Measurements from ENCODE around the gene TIMP1. TPM values are rescaled to one million over a fixed set of nuclear protein-coding genes. Genes with fewer than 3 reads are reported as not detected.

Gene TIMP1
- total RNA-seq (45.3 TPM), polyA plus RNA-seq (344 TPM)
- long read RNA-seq, donor 1, partial matches to known transcripts: 0 of 3 reads
- long read RNA-seq, donor 1, other reads (novel, unspliced or antisense): 0 of 3 reads
- long read RNA-seq, donor 2, transcript TIMP1-201 (6 exons, 892 nt): major isoform, 40 of 46 reads
- long read RNA-seq, donor 2, partial matches to known transcripts: 6 of 46 reads
- long read RNA-seq, donor 2, other reads (novel, unspliced or antisense): 0 of 46 reads
- long read RNA-seq, donor 3, transcript TIMP1-201 (6 exons, 892 nt): major isoform, 33 of 48 reads
- long read RNA-seq, donor 3, partial matches to known transcripts: 10 of 48 reads
- long read RNA-seq, donor 3, other reads (novel, unspliced or antisense): 0 of 48 reads
- long read RNA-seq, donor 4, transcript TIMP1-201 (6 exons, 892 nt): major isoform, 12 of 21 reads
- long read RNA-seq, donor 4, partial matches to known transcripts: 7 of 21 reads
- long read RNA-seq, donor 4, other reads (novel, unspliced or antisense): 0 of 21 reads
- long read RNA-seq, donor 5, transcript TIMP1-204 (2 exons, 595 nt): minor isoform, 5 of 79 reads
- long read RNA-seq, donor 5, transcript TIMP1-201 (6 exons, 892 nt): major isoform, 51 of 79 reads
- long read RNA-seq, donor 5, partial matches to known transcripts: 23 of 79 reads
- long read RNA-seq, donor 5, other reads (novel, unspliced or antisense): 0 of 79 reads
- long read RNA-seq, donor 6, transcript TIMP1-201 (6 exons, 892 nt): major isoform, 27 of 29 reads
- long read RNA-seq, donor 6, partial matches to known transcripts: 0 of 29 reads
- long read RNA-seq, donor 6, other reads (novel, unspliced or antisense): 0 of 29 reads
- long read RNA-seq, donor 7, transcript TIMP1-201 (6 exons, 892 nt): major isoform, 29 of 41 reads
- long read RNA-seq, donor 7, partial matches to known transcripts: 11 of 41 reads
- long read RNA-seq, donor 7, other reads (novel, unspliced or antisense): 0 of 41 reads
- long read RNA-seq, donor 8, transcript TIMP1-201 (6 exons, 892 nt): major isoform, 19 of 20 reads
- long read RNA-seq, donor 8, partial matches to known transcripts: 0 of 20 reads
- long read RNA-seq, donor 8, other reads (novel, unspliced or antisense): 0 of 20 reads
- long read RNA-seq, donor 9, transcript TIMP1-201 (6 exons, 892 nt): major isoform, 14 of 15 reads
- long read RNA-seq, donor 9, partial matches to known transcripts: 0 of 15 reads
- long read RNA-seq, donor 9, other reads (novel, unspliced or antisense): 0 of 15 reads
- long read RNA-seq, donor 10, transcript TIMP1-201 (6 exons, 892 nt): major isoform, 25 of 27 reads
- long read RNA-seq, donor 10, partial matches to known transcripts: 0 of 27 reads
- long read RNA-seq, donor 10, other reads (novel, unspliced or antisense): 0 of 27 reads

- DNase-seq (ENCODE audit: low read depth in 6 of 9, low spot score in 9 of 9): peak in 3 of 9 donors; percentile 33 to 66 (median 33)
- Histone ChIP-seq H3K9me3 (ENCODE audit: control insufficient read depth in 2 of 2, insufficient read depth in 1 of 2, low read length in 1 of 2) (no peaks in the 10 kb centered on the region), H3K27ac (ENCODE audit: low read depth in 1 of 2, low read length in 1 of 2) (peak within 1 kb of the TSS in 1 of 2 donors; percentile 64), H3K4me1 (ENCODE audit: control insufficient read depth in 2 of 2, insufficient read depth in 2 of 2, low read length in 2 of 2) (peaks cover 3 to 11% of the 10 kb centered on the region in 2 donors), H3K36me3 (ENCODE audit: control insufficient read depth in 2 of 2, insufficient read depth in 2 of 2, low read length in 1 of 2) (no peaks in the 10 kb centered on the region), H3K4me3 (ENCODE audit: low read length in 2 of 2) (peak within 1 kb of the TSS; percentile 32 to 35), H3K27me3 (ENCODE audit: control insufficient read depth in 2 of 2, insufficient read depth in 1 of 2, low read length in 1 of 2) (no peaks in the 10 kb centered on the region)
- 5% methylated on average over 28 of the region's 28 CpGs for WGBS
Observed at GRCh38 chrX:47581731-47582647, at the start of gene TIMP1. Gene TIMP1, plus strand, starts transcription at chrX:47582436. Its CDS starts 980 bp downstream, at chrX:47583416.

DNA sequence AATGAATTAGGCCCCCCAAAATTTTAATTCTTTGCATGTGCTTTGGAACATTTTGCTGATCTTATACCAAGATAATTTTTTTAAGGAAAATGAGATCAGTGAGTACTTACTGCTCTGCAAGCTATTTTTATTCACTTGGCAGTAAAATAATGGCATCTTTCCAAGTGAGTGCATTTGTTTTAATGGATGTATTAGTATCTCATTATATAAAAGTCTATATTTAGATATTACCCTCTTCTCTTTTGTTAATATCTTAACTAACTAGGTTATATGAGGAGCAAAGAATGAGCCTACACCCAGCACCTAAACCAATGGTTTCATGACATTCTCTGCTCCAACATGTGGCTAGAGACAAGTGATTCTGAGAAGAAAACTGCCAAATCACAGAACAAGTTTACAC is 42.4 kb upstream of the TIMP1 start:
- no peak overlapping the region for H3K4me3 ChIP-seq (ENCODE audit: low read length in 2 of 2)
- peaks cover 0 to 3% of the 10 kb centered on the region in 2 donors for H3K4me1 ChIP-seq (ENCODE audit: control insufficient read depth in 2 of 2, insufficient read depth in 2 of 2, low read length in 2 of 2)
- no peaks in the 10 kb centered on the region for H3K36me3 ChIP-seq (ENCODE audit: control insufficient read depth in 2 of 2, insufficient read depth in 2 of 2, low read length in 1 of 2)
- no peak overlapping the region for H3K27ac ChIP-seq (ENCODE audit: low read depth in 1 of 2, low read length in 1 of 2)
- H3K27me3 ChIP-seq (ENCODE audit: control insufficient read depth in 2 of 2, insufficient read depth in 1 of 2, low read length in 1 of 2): no peaks in the 10 kb centered on the region
- DNase-seq (ENCODE audit: low read depth in 6 of 9, low spot score in 9 of 9): no peak
- no peaks in the 10 kb centered on the region for H3K9me3 ChIP-seq (ENCODE audit: control insufficient read depth in 2 of 2, insufficient read depth in 1 of 2, low read length in 1 of 2)

DNA sequence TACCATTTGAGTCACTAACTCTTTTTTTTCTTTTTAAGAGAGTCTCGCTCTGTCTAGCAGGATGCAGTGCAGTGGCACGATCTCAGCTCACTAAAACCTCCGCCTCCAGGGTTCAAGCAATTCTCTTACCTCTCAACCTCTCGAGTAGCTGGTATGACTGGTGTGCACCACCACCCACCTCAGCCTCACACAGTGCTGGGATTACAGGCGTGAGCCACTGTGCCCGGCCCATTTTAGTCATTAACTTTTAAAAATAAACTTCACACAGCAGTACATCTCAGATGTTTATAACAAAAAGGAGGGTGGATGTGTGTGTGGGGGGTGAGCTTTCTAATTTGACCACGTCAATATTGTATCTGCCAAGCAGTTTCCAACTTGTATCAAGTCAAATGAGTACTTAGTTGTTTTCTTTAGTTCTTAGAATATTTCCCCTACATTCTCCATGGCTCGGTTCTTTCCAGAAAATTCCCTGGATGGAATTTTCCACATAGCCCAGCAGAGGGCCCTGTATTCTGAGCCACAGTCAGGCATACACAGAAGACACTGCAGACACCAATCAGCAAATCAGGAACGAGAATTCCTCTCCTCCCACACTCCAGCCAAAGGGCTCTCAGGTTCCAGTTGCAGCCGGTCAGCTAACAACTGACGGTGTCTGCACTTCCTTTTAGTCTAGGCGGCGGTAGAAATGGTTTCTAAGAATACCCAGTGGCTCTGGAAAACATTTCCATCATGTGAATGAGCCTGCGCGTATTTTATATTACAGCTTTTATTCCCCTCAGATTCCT is 41.3 kb upstream of the TIMP1 start:
- no peaks in the 10 kb centered on the region for H3K9me3 ChIP-seq (ENCODE audit: control insufficient read depth in 2 of 2, insufficient read depth in 1 of 2, low read length in 1 of 2)
- 50% methylated on average over 15 of the region's 15 CpGs for WGBS
- peak in 1 of 9 donors; percentile 22 for DNase-seq (ENCODE audit: low read depth in 6 of 9, low spot score in 9 of 9)
- H3K27me3 ChIP-seq (ENCODE audit: control insufficient read depth in 2 of 2, insufficient read depth in 1 of 2, low read length in 1 of 2): no peaks in the 10 kb centered on the region
- H3K4me3 ChIP-seq (ENCODE audit: low read length in 2 of 2): no peak overlapping the region
- peak overlapping the region in 1 of 2 donors; percentile 18 for H3K27ac ChIP-seq (ENCODE audit: low read depth in 1 of 2, low read length in 1 of 2)
- H3K36me3 ChIP-seq (ENCODE audit: control insufficient read depth in 2 of 2, insufficient read depth in 2 of 2, low read length in 1 of 2): no peaks in the 10 kb centered on the region
- peaks cover 0 to 3% of the 10 kb centered on the region in 2 donors for H3K4me1 ChIP-seq (ENCODE audit: control insufficient read depth in 2 of 2, insufficient read depth in 2 of 2, low read length in 2 of 2)

DNA sequence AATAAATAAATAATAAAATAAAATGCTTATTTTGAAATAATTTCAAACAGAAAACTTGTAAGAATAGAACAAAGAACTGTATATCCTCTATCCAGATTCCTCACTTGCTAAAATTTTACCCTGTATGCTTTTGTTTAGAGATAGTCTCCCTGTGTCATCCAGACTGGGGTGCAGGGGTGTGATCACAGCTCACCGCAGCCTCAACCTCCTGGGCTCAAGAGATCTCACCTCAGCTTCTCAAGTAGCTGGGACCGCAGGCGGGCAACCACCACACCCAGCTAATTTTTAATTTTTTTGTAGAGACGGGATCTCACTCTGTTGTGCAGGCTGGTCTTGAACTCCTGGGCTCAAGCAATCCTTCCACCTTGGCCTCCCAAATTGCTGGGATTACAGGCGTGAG is 38.7 kb upstream of the TIMP1 start:
- Histone ChIP-seq H3K27me3 (ENCODE audit: control insufficient read depth in 2 of 2, insufficient read depth in 1 of 2, low read length in 1 of 2) (no peaks in the 10 kb centered on the region), H3K36me3 (ENCODE audit: control insufficient read depth in 2 of 2, insufficient read depth in 2 of 2, low read length in 1 of 2) (no peaks in the 10 kb centered on the region), H3K9me3 (ENCODE audit: control insufficient read depth in 2 of 2, insufficient read depth in 1 of 2, low read length in 1 of 2) (no peaks in the 10 kb centered on the region), H3K4me1 (ENCODE audit: control insufficient read depth in 2 of 2, insufficient read depth in 2 of 2, low read length in 2 of 2) (peaks cover 0 to 3% of the 10 kb centered on the region in 2 donors), H3K27ac (ENCODE audit: low read depth in 1 of 2, low read length in 1 of 2) (no peak overlapping the region), H3K4me3 (ENCODE audit: low read length in 2 of 2) (no peak overlapping the region)
- 97% methylated on average over 5 of the region's 5 CpGs for WGBS
- no peak for DNase-seq (ENCODE audit: low read depth in 6 of 9, low spot score in 9 of 9)

DNA sequence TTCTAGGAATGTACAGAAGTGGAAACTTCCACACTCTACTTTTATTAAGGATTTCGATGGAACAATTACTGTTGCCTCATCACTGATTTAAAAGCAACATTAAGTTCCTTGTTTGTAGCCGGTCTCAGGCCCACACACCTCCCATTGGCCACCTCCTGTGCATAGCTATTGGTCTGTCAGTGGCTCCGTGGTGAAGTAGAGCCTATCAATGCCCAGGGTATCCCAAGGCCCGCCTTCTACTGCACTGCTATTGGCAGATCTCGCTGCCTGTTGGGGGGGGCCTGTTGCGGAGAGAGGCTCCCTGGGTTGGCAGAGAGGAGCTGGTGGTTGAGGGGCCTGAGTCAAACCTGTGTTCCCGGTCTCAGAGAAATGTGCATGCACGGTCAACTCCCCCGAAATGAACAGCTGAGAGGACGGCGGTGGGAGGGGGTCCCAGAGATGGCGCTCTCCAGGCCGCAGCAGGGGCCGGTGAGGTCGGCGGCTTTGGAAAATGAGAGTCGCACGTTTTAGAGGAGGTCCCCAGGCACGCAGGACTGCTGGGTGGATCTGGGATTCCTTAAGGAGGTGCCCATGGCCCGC is 26.1 kb upstream of the TIMP1 start:
- WGBS: 1% methylated on average over 20 of the region's 20 CpGs
- peak; percentile 43 to 93 (median 76) for DNase-seq (ENCODE audit: low read depth in 6 of 9, low spot score in 9 of 9)
- H3K36me3 ChIP-seq (ENCODE audit: control insufficient read depth in 2 of 2, insufficient read depth in 2 of 2, low read length in 1 of 2): no peaks in the 10 kb centered on the region

GRCh38 chrX:47558436-47558835 is 23.8 kb upstream of the TIMP1 start:
- no peaks in the 10 kb centered on the region for H3K27me3 ChIP-seq (ENCODE audit: control insufficient read depth in 2 of 2, insufficient read depth in 1 of 2, low read length in 1 of 2)
- peaks cover 6 to 7% of the 10 kb centered on the region in 2 donors for H3K36me3 ChIP-seq (ENCODE audit: control insufficient read depth in 2 of 2, insufficient read depth in 2 of 2, low read length in 1 of 2)
- H3K9me3 ChIP-seq (ENCODE audit: control insufficient read depth in 2 of 2, insufficient read depth in 1 of 2, low read length in 1 of 2): peaks cover 0 to 2% of the 10 kb centered on the region in 2 donors
- WGBS: 100% methylated on average over 3 of the region's 3 CpGs
- H3K27ac ChIP-seq (ENCODE audit: low read depth in 1 of 2, low read length in 1 of 2): no peak overlapping the region
- H3K4me1 ChIP-seq (ENCODE audit: control insufficient read depth in 2 of 2, insufficient read depth in 2 of 2, low read length in 2 of 2): peaks cover 4 to 12% of the 10 kb centered on the region in 2 donors
- no peak for DNase-seq (ENCODE audit: low read depth in 6 of 9, low spot score in 9 of 9)
- H3K4me3 ChIP-seq (ENCODE audit: low read length in 2 of 2): no peak overlapping the region

More for the DNA sequence above, 26.1 kb upstream of the TIMP1 start:
- Histone ChIP-seq H3K9me3 (ENCODE audit: control insufficient read depth in 2 of 2, insufficient read depth in 1 of 2, low read length in 1 of 2) (no peaks in the 10 kb centered on the region), H3K27me3 (ENCODE audit: control insufficient read depth in 2 of 2, insufficient read depth in 1 of 2, low read length in 1 of 2) (no peaks in the 10 kb centered on the region), H3K4me1 (ENCODE audit: control insufficient read depth in 2 of 2, insufficient read depth in 2 of 2, low read length in 2 of 2) (peaks cover 0 to 5% of the 10 kb centered on the region in 2 donors), H3K4me3 (ENCODE audit: low read length in 2 of 2) (peak overlapping the region; percentile 53 to 54), H3K27ac (ENCODE audit: low read depth in 1 of 2, low read length in 1 of 2) (peak overlapping the region; percentile 86)

GRCh38 chrX:47560179-47560933 is 21.9 kb upstream of the TIMP1 start:
- peak overlapping the region; percentile 51 to 76 for H3K4me3 ChIP-seq (ENCODE audit: low read length in 2 of 2)
- peaks cover 0 to 2% of the 10 kb centered on the region in 2 donors for H3K9me3 ChIP-seq (ENCODE audit: control insufficient read depth in 2 of 2, insufficient read depth in 1 of 2, low read length in 1 of 2)
- H3K27ac ChIP-seq (ENCODE audit: low read depth in 1 of 2, low read length in 1 of 2): peak overlapping the region; percentile 78 to 82
- H3K27me3 ChIP-seq (ENCODE audit: control insufficient read depth in 2 of 2, insufficient read depth in 1 of 2, low read length in 1 of 2): no peaks in the 10 kb centered on the region
- DNase-seq (ENCODE audit: low read depth in 6 of 9, low spot score in 9 of 9): no peak
- H3K36me3 ChIP-seq (ENCODE audit: control insufficient read depth in 2 of 2, insufficient read depth in 2 of 2, low read length in 1 of 2): peaks cover 16 to 27% of the 10 kb centered on the region in 2 donors
- peaks cover 4 to 12% of the 10 kb centered on the region in 2 donors for H3K4me1 ChIP-seq (ENCODE audit: control insufficient read depth in 2 of 2, insufficient read depth in 2 of 2, low read length in 2 of 2)
- 29% methylated on average over 15 of the region's 15 CpGs for WGBS

All from thymus (tissue), 14 donors.